IMR-90 (cell line): ENCODE data around the gene CAST. TPM values are rescaled to one million over a fixed set of nuclear protein-coding genes. Genes with fewer than 3 reads are reported as not detected.

ENCODE experiments used
- ATAC-seq: fragments of 200-7000 bp; cut with Tn5 transposase; 2 replicates; pipeline ENCODE4 v1.9.1; 2020; ENCODE audit warnings: low read depth, mild to moderate bottlenecking, moderate library complexity
- BruUV-seq: library from RNA; stranded (reverse); fragments of 400-500 nt; replicated peaks from 2 replicates; lab custom pipeline; 2021; lab: Mats Ljungman, UMichigan
- CTCF ChIA-PET: fragments of 300-600 bp; formaldehyde crosslinking; extraction: SDS; loops from one replicate; lab custom pipeline; 2021; ENCODE audit warnings: antibody characterized with exemption; lab: Yijun Ruan, JAX
- POLR2A ChIA-PET: fragments of 300-600 bp; sonication (Branson Sonifier 250); formaldehyde crosslinking; loops from one replicate; lab custom pipeline; 2022; ENCODE audit warnings: antibody characterized with exemption; ENCODE audit not compliant: unreplicated experiment; lab: Charles Lee
- DNase-seq: peaks from one replicate; pipeline ENCODE4 v3.0.0; 2013
- H2AFZ ChIP-seq: replicated peaks from 2 replicates; pipeline ENCODE3; 2013; ENCODE audit warnings: low read length, mild to moderate bottlenecking; ENCODE audit not compliant: poor library complexity
- H2AK5ac ChIP-seq: 2 replicates; pipeline ENCODE4 v1.6.1; 2013; ENCODE audit warnings: low read depth, low read length, inconsistent platforms
- H2AK9ac ChIP-seq: replicated peaks from 2 replicates; pipeline ENCODE3; 2013; ENCODE audit warnings: mild to moderate bottlenecking, low read depth, low read length, moderate library complexity; ENCODE audit not compliant: poor library complexity
- H2BK120ac ChIP-seq: 2 replicates; pipeline ENCODE4 v1.6.1; 2013; ENCODE audit warnings: low read depth, low read length, inconsistent platforms
- H2BK15ac ChIP-seq: 3 replicates; pipeline ENCODE4 v1.6.1; 2013; ENCODE audit warnings: low read depth, low read length, inconsistent platforms
- H2BK20ac ChIP-seq: 2 replicates; pipeline ENCODE4 v1.6.1; 2013; ENCODE audit warnings: low read depth, mild to moderate bottlenecking, inconsistent platforms, low read length, moderate library complexity
- H2BK5ac ChIP-seq: 2 replicates; pipeline ENCODE4 v1.6.1; 2013; ENCODE audit warnings: mild to moderate bottlenecking, low read depth, low read length, inconsistent platforms; ENCODE audit not compliant: poor library complexity, severe bottlenecking
- H3K14ac ChIP-seq: replicated peaks from 2 replicates; pipeline ENCODE4 v1.6.1; 2013; ENCODE audit warnings: low read depth, low read length, inconsistent platforms
- H3K18ac ChIP-seq: 2 replicates; pipeline ENCODE4 v1.6.1; 2013; ENCODE audit warnings: low read depth, low read length, control low read depth
- H3K23ac ChIP-seq: 2 replicates; pipeline ENCODE4 v1.6.1; 2013; ENCODE audit warnings: low read depth, low read length, inconsistent platforms
- H3K27ac ChIP-seq: 2 replicates; pipeline ENCODE4 v1.5.1; 2013; ENCODE audit warnings: mild to moderate bottlenecking, control low read depth, low read length; ENCODE audit not compliant: insufficient read depth
- H3K27me3 ChIP-seq: 2 replicates; pipeline ENCODE4 v1.6.1; 2013; ENCODE audit warnings: low read length; ENCODE audit not compliant: control insufficient read depth, insufficient read depth
- H3K36me3 ChIP-seq: 2 replicates; pipeline ENCODE4 v1.6.1; 2013; ENCODE audit warnings: low read length, mixed read lengths; ENCODE audit not compliant: control insufficient read depth, insufficient read depth
- H3K4ac ChIP-seq: 2 replicates; pipeline ENCODE4 v1.6.1; 2013; ENCODE audit warnings: low read depth, low read length, inconsistent platforms
- H3K4me1 ChIP-seq: 2 replicates; pipeline ENCODE4 v1.6.1; 2013; ENCODE audit warnings: low read length, mixed read lengths; ENCODE audit not compliant: control insufficient read depth, insufficient read depth
- H3K4me2 ChIP-seq: 2 replicates; pipeline ENCODE4 v1.6.1; 2013; ENCODE audit warnings: low read depth, mild to moderate bottlenecking, control low read depth, low read length, moderate library complexity
- H3K4me3 ChIP-seq: 2 replicates; pipeline ENCODE4 v1.5.1; 2013; ENCODE audit warnings: low read depth, mild to moderate bottlenecking, control low read depth, low read length, moderate library complexity; ENCODE audit not compliant: insufficient read depth
- H3K56ac ChIP-seq: 2 replicates; pipeline ENCODE4 v1.6.1; 2013; ENCODE audit warnings: low read length, inconsistent platforms; ENCODE audit not compliant: insufficient read depth; ENCODE audit errors: extremely low read depth
- H3K79me1 ChIP-seq, 2 experiments: 2 replicates each; pipeline ENCODE4 v1.6.1; 2013; ENCODE audit warnings: low read length in 2 of 2, inconsistent platforms in 1 of 2, low read depth in 1 of 2
- H3K9ac ChIP-seq: 2 replicates; pipeline ENCODE4 v1.6.1; 2013; ENCODE audit warnings: low read depth, low read length, control low read depth
- H3K9me1 ChIP-seq: 2 replicates; pipeline ENCODE4 v1.6.1; 2013; ENCODE audit warnings: low read length, inconsistent platforms; ENCODE audit not compliant: insufficient read depth
- H3K9me3 ChIP-seq: 2 replicates; pipeline ENCODE4 v1.6.1; 2013; ENCODE audit warnings: low read length; ENCODE audit not compliant: control insufficient read depth, insufficient read depth
- H4K20me1 ChIP-seq: 2 replicates; pipeline ENCODE4 v1.6.1; 2013; ENCODE audit warnings: low read length, inconsistent platforms; ENCODE audit not compliant: insufficient read depth
- H4K5ac ChIP-seq: 2 replicates; pipeline ENCODE4 v1.6.1; 2013; ENCODE audit warnings: mild to moderate bottlenecking, low read depth, low read length, control low read depth
- H4K8ac ChIP-seq, 2 experiments: 2 replicates each; pipeline ENCODE4 v1.6.1; 2013; ENCODE audit warnings: low read depth in 2 of 2, low read length in 2 of 2, control low read depth in 1 of 2, inconsistent platforms in 1 of 2
- H4K91ac ChIP-seq: 2 replicates; pipeline ENCODE4 v1.6.1; 2013; ENCODE audit warnings: low read depth, low read length, inconsistent platforms; ENCODE audit not compliant: insufficient read depth
- BHLHE40 ChIP-seq: fragments of 150-350 bp; IDR thresholded peaks from 2 replicates; pipeline ENCODE4 v1.6.1; 2016; ENCODE audit warnings: mild to moderate bottlenecking, low read depth, low read length
- CEBPB ChIP-seq: IDR thresholded peaks from 2 replicates; pipeline ENCODE4 v1.6.1; 2012; ENCODE audit warnings: low read depth, low read length, improper control_type of control experiment
- FOS ChIP-seq: fragments of 150-350 bp; IDR thresholded peaks from 2 replicates; pipeline ENCODE4 v1.6.1; 2016; ENCODE audit warnings: low read depth, low read length
- MAZ ChIP-seq: IDR thresholded peaks from 2 replicates; pipeline ENCODE4 v1.6.1; 2012; ENCODE audit warnings: low read depth, mild to moderate bottlenecking, low read length, improper control_type of control experiment, moderate library complexity, borderline replicate concordance
- MXI1 ChIP-seq: IDR thresholded peaks from 2 replicates; pipeline ENCODE4 v1.6.1; 2012; ENCODE audit warnings: low read depth, mild to moderate bottlenecking, low read length, moderate library complexity, borderline replicate concordance
- NFE2L2 ChIP-seq: fragments of 150-350 bp; IDR thresholded peaks from 2 replicates; pipeline ENCODE4 v1.6.1; 2016; ENCODE audit warnings: low read depth, mild to moderate bottlenecking, low read length
- POLR2A ChIP-seq: IDR thresholded peaks from 2 replicates; pipeline ENCODE4 v1.6.1; 2012; ENCODE audit warnings: mild to moderate bottlenecking, low read depth, low read length
- RAD21 ChIP-seq: IDR thresholded peaks from 2 replicates; pipeline ENCODE4 v1.6.1; 2012; ENCODE audit warnings: low read length, improper control_type of control experiment
- RFX5 ChIP-seq: IDR thresholded peaks from 2 replicates; pipeline ENCODE4 v1.8.0; 2012; ENCODE audit warnings: low read depth, mild to moderate bottlenecking, low read length, moderate library complexity
- WGBS, 2 experiments: methylation state at CpG; one replicate each; pipeline versions ENCODE4 v1.1.5 to v1.1.7; 2013; ENCODE audit warnings: missing lambda C conversion rate in 2 of 2; ENCODE audit not compliant: insufficient read length in 1 of 2; ENCODE audit errors: extremely low coverage in 2 of 2; 5-methylcytosine and 5-hydroxymethylcytosine counted together
- dilution Hi-C: fragments of 300-500 bp; cut with HindIII; formaldehyde crosslinking; loops from one replicate; pipeline ENCODE4 v1.14.3; 2018; ENCODE audit warnings: low sequenced_read_pairs; ENCODE audit not compliant: unreplicated experiment
- in situ Hi-C: fragments of 300-500 bp; cut with MboI; formaldehyde crosslinking; loops from 3 replicates; pipeline ENCODE4 v1.14.3; 2019; ENCODE audit warnings: low sequenced_read_pairs, inconsistent platforms, mixed read lengths
- intact Hi-C: fragments of 100-400 bp; cut with micrococcal nuclease; formaldehyde crosslinking; loops from 2 replicates; pipeline ENCODE4 v1.10.0; 2022
- polyA plus RNA-seq, 3 experiments: library from polyadenylated mRNA; depleted of rRNA; stranded (reverse); fragments of >200 nt; gene quantifications; 2 replicates each; pipeline ENCODE4 v1.2.3, GENCODE V29; 2012; ENCODE audit warnings: low replicate concordance in 1 of 3
- total RNA-seq: library from RNA; depleted of rRNA; stranded (reverse); fragments of >200 nt; gene quantifications from 2 replicates; pipeline ENCODE4 v1.2.3, GENCODE V29; 2012
- TF ChIP-seq, protein P1 (sequence below): fragments of 150-350 bp; IDR thresholded peaks from 2 replicates; pipeline ENCODE4 v1.6.1; 2017; ENCODE audit warnings: mild to moderate bottlenecking, antibody characterized with exemption, low read length, low read depth
- TF ChIP-seq, protein P2 (sequence below): conservative IDR thresholded peaks from 2 replicates; pipeline ENCODE4 v1.5.1; 2012; ENCODE audit warnings: mild to moderate bottlenecking, low read depth, low read length, improper control_type of control experiment
- TF ChIP-seq, protein P3 (sequence below): fragments of 150-350 bp; IDR thresholded peaks from 2 replicates; pipeline ENCODE4 v1.6.1; 2016; ENCODE audit warnings: low read depth, mild to moderate bottlenecking, low read length, moderate library complexity, borderline replicate concordance

The CAST gene
- total and polyA plus RNA-seq, 2 of the 4 experiments (the other 2 are of a cell fraction): 91.3 to 128 TPM

DNA sequence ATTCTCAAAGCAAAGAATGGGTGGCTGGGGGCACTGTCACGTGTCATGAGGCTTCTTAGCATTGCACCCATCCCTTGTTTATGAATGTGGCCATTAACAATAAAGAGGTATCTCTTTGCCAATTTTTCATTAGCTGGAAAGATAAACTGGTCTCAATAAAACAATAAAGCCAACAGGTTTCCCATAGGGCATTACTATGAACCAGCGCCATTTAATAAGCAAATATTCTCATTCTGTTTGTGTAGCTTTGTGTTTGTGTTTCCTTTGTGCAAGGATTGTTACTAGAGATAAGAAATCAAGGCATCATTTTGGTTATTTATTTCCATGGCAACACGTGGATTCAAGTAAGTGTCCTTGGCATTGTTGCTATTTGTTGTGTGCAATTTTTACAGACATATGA lies 37.6 kb upstream of the CAST start:
- Histone ChIP-seq H4K5ac (no peak overlapping the region), H3K9ac (no peak overlapping the region), H3K9me1 (peaks cover 10% of the 10 kb centered on the region; the same call in 1 of the 2 replicates), H3K79me1 (no peaks in the 10 kb centered on the region), H3K27me3 (no peaks in the 10 kb centered on the region), H4K91ac (no peak overlapping the region), H2BK15ac (no peak overlapping the region), H3K4me1 (peaks cover 17% of the 10 kb centered on the region; the same call in 1 of the 2 replicates), H4K8ac (no peak overlapping the region), H3K23ac (no peak overlapping the region), H3K14ac (no peak overlapping the region), H3K4me3 (no peak overlapping the region), H2BK120ac (no peak overlapping the region), H3K9me3 (no peaks in the 10 kb centered on the region), H3K4ac (no peak overlapping the region), H2AFZ (no peak overlapping the region), H3K36me3 (no peaks in the 10 kb centered on the region), H4K20me1 (no peaks in the 10 kb centered on the region), H2AK9ac (no peak overlapping the region), H3K18ac (no peak overlapping the region), H2AK5ac (no peak overlapping the region), H3K56ac (no peak overlapping the region), H2BK20ac (no peak overlapping the region), H2BK5ac (no peak overlapping the region), H3K27ac (no peak overlapping the region), H3K4me2 (no peak overlapping the region)
- intact Hi-C loops: no loop called here
- ATAC-seq (no peak), DNase-seq (no peak)
- no TSS peak for BruUV-seq
- POLR2A ChIA-PET: no interaction called here
- TF ChIP-seq MXI1: no peak
- TF ChIP-seq POLR2A: no peak
- TF ChIP-seq FOS: no peak
- TF ChIP-seq, protein P1, sequence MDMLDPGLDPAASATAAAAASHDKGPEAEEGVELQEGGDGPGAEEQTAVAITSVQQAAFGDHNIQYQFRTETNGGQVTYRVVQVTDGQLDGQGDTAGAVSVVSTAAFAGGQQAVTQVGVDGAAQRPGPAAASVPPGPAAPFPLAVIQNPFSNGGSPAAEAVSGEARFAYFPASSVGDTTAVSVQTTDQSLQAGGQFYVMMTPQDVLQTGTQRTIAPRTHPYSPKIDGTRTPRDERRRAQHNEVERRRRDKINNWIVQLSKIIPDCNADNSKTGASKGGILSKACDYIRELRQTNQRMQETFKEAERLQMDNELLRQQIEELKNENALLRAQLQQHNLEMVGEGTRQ: no peak
- TF ChIP-seq, protein P2, sequence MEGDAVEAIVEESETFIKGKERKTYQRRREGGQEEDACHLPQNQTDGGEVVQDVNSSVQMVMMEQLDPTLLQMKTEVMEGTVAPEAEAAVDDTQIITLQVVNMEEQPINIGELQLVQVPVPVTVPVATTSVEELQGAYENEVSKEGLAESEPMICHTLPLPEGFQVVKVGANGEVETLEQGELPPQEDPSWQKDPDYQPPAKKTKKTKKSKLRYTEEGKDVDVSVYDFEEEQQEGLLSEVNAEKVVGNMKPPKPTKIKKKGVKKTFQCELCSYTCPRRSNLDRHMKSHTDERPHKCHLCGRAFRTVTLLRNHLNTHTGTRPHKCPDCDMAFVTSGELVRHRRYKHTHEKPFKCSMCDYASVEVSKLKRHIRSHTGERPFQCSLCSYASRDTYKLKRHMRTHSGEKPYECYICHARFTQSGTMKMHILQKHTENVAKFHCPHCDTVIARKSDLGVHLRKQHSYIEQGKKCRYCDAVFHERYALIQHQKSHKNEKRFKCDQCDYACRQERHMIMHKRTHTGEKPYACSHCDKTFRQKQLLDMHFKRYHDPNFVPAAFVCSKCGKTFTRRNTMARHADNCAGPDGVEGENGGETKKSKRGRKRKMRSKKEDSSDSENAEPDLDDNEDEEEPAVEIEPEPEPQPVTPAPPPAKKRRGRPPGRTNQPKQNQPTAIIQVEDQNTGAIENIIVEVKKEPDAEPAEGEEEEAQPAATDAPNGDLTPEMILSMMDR: no peak
- TF ChIP-seq BHLHE40: no peak
- TF ChIP-seq RFX5: no peak
- no peak for TF ChIP-seq NFE2L2
- no peak for TF ChIP-seq CEBPB
- no peak for TF ChIP-seq RAD21
- TF ChIP-seq MAZ: no peak
- TF ChIP-seq, protein P3, sequence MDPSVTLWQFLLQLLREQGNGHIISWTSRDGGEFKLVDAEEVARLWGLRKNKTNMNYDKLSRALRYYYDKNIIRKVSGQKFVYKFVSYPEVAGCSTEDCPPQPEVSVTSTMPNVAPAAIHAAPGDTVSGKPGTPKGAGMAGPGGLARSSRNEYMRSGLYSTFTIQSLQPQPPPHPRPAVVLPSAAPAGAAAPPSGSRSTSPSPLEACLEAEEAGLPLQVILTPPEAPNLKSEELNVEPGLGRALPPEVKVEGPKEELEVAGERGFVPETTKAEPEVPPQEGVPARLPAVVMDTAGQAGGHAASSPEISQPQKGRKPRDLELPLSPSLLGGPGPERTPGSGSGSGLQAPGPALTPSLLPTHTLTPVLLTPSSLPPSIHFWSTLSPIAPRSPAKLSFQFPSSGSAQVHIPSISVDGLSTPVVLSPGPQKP: no peak
- dilution Hi-C loops: no loop called here
- CTCF ChIA-PET: interaction anchor here (1.6 kb wide), 1 partner anchor 10 kb away, joined by 6 read pairs; no protein-coding TSS in a partner anchor
- WGBS, 2 experiments: no CpG with 5 or more reads among the region's 3 CpGs
- in situ Hi-C loops: loop anchor here (25.0 kb wide), 1 partner anchor 538 kb away; no protein-coding TSS in a partner anchor
